HCT116 (cell line): ENCODE measurements around the gene AAK1. TPM values are rescaled to one million over a fixed set of nuclear protein-coding genes. Genes with fewer than 3 reads are reported as not detected.

Experiments used
- ATAC-seq: fragments of 200-7000 bp; cut with Tn5 transposase; 2 replicates; pipeline ENCODE4 v1.9.1; 2020; ENCODE audit warnings: mild to moderate bottlenecking, moderate library complexity
- BruUV-seq: library from RNA; stranded (reverse); fragments of 400-500 nt; replicated peaks from 2 replicates; lab custom pipeline; 2021; lab: Mats Ljungman, UMichigan
- CTCF ChIA-PET: fragments of 300-600 bp; sonication (Branson Sonifier 250); formaldehyde crosslinking; loops from one replicate; lab custom pipeline; 2021; ENCODE audit warnings: antibody characterized with exemption; lab: Charles Lee
- POLR2A ChIA-PET: fragments of 300-600, 350-600 bp; sonication (Branson Sonifier 250); formaldehyde crosslinking; loops from one replicate; lab custom pipeline; 2021; ENCODE audit warnings: antibody characterized with exemption; lab: Charles Lee
- RAD21 ChIA-PET, 2 experiments: fragments of 300-600 bp; sonication (Branson Sonifier 250); formaldehyde crosslinking; loops; one replicate each; lab custom pipeline; 2023; ENCODE audit warnings: low total read pairs in 2 of 2; ENCODE audit not compliant: uncharacterized antibody in 2 of 2, unreplicated experiment in 2 of 2, low non-redundant PET in 1 of 2; lab: Charles Lee
- DNase-seq: peaks from one replicate; pipeline ENCODE4 v3.0.0-alpha.2; 2010; ENCODE audit warnings: low read depth, low spot score
- H2AFZ ChIP-seq: fragments of 200-600 bp; shearing (Covaris generic), sonication (generic); 2 replicates; pipeline ENCODE4 v1.6.1; 2017; ENCODE audit warnings: low read depth, mixed run types, mixed read lengths, antibody characterized with exemption, low read length; ENCODE audit not compliant: poor library complexity, severe bottlenecking
- H3K27ac ChIP-seq: 2 replicates; pipeline ENCODE4 v1.5.1; 2012; ENCODE audit warnings: low read depth, low read length
- H3K27me3 ChIP-seq: fragments of 200-600 bp; sonication (generic); 2 replicates; pipeline ENCODE4 v1.6.1; 2016; ENCODE audit warnings: mixed run types, low read length, mixed read lengths; ENCODE audit not compliant: insufficient read depth
- H3K36me3 ChIP-seq, 2 experiments: fragments of 200-500 bp in 1 of 2; fragments of 200-600 bp in 1 of 2; sonication (Bioruptor generic) in 1 of 2; sonication (generic) in 1 of 2; 2 replicates each; pipeline versions ENCODE4 v1.5.1 to v1.6.1; 2014 to 2016; ENCODE audit warnings: low read length in 2 of 2, inconsistent platforms in 1 of 2, mixed read lengths in 1 of 2, mixed run types in 1 of 2; ENCODE audit not compliant: insufficient read depth in 2 of 2, control insufficient read depth in 1 of 2
- H3K4me1 ChIP-seq, 2 experiments: fragments of 200-600 bp in 1 of 2; sonication (generic) in 1 of 2; 2 replicates each; pipeline versions ENCODE4 v1.5.1 to v1.6.1; 2012 to 2017; ENCODE audit warnings: low read length in 2 of 2, inconsistent platforms in 1 of 2, mild to moderate bottlenecking in 1 of 2, mixed read lengths in 1 of 2, mixed run types in 1 of 2, moderate library complexity in 1 of 2; ENCODE audit not compliant: insufficient read depth in 2 of 2, control insufficient read depth in 1 of 2
- H3K4me2 ChIP-seq: fragments of 200-600 bp; sonication (generic); 2 replicates; pipeline ENCODE4 v1.6.1; 2017; ENCODE audit warnings: mixed run types, low read length, mixed read lengths
- H3K4me3 ChIP-seq, 2 experiments: fragments of 200-600 bp in 1 of 2; sonication (generic) in 1 of 2; replicated peaks in 1 of 2; 2 replicates each; pipeline ENCODE4 v1.5.1; 2011 to 2016; ENCODE audit warnings: low read length in 2 of 2, control low read depth in 1 of 2, low read depth in 1 of 2, mild to moderate bottlenecking in 1 of 2, mixed read lengths in 1 of 2, mixed run types in 1 of 2
- H3K79me2 ChIP-seq: fragments of 200-600 bp; sonication (generic); 2 replicates; pipeline ENCODE4 v1.6.1; 2017; ENCODE audit warnings: mild to moderate bottlenecking, mixed run types, low read length, moderate library complexity, mixed read lengths; ENCODE audit not compliant: insufficient read depth
- H3K9ac ChIP-seq: fragments of 200-600 bp; sonication (generic); 2 replicates; pipeline ENCODE4 v1.6.1; 2016; ENCODE audit warnings: low read length, mixed read lengths
- H3K9me2 ChIP-seq: fragments of 200-600 bp; sonication (generic), shearing (Covaris generic); 2 replicates; pipeline ENCODE4 v1.6.1; 2017; ENCODE audit warnings: mixed run types, mild to moderate bottlenecking, moderate library complexity; ENCODE audit not compliant: insufficient read depth
- H3K9me3 ChIP-seq, 2 experiments: fragments of 200-500 bp in 1 of 2; fragments of 200-600 bp in 1 of 2; sonication (Bioruptor generic) in 1 of 2; sonication (generic) in 1 of 2; 2 replicates each; pipeline ENCODE4 v1.6.1; 2014 to 2017; ENCODE audit warnings: low read length in 2 of 2, mixed read lengths in 2 of 2, inconsistent platforms in 1 of 2, low read depth in 1 of 2, mild to moderate bottlenecking in 1 of 2, mixed run types in 1 of 2, moderate library complexity in 1 of 2; ENCODE audit not compliant: control insufficient read depth in 1 of 2, insufficient read depth in 1 of 2
- H4K20me1 ChIP-seq: fragments of 200-600 bp; sonication (generic), shearing (Covaris generic); 2 replicates; pipeline ENCODE4 v1.6.1; 2017; ENCODE audit warnings: mixed run types, mild to moderate bottlenecking, moderate library complexity; ENCODE audit not compliant: insufficient read depth
- CBX3 ChIP-seq: IDR thresholded peaks from 2 replicates; pipeline ENCODE4 v1.6.1; 2012; ENCODE audit warnings: low read depth
- EGR1 ChIP-seq: IDR thresholded peaks from 2 replicates; pipeline ENCODE4 v1.6.1; 2012; ENCODE audit warnings: low read depth
- ELF1 ChIP-seq: IDR thresholded peaks from 2 replicates; pipeline ENCODE4 v1.6.1; 2012; ENCODE audit warnings: low read depth, borderline replicate concordance
- EZH2phosphoT487 ChIP-seq: fragments of 200-600 bp; IDR thresholded peaks from 2 replicates; pipeline ENCODE4 v1.6.1; 2018; ENCODE audit warnings: antibody characterized with exemption, borderline replicate concordance
- FOSL1 ChIP-seq: IDR thresholded peaks from 2 replicates; pipeline ENCODE4 v1.6.1; 2012; ENCODE audit warnings: low read depth
- POLR2AphosphoS5 ChIP-seq: IDR thresholded peaks from 2 replicates; pipeline ENCODE4 v1.6.1; 2011; ENCODE audit warnings: mild to moderate bottlenecking, low read depth, low read length, moderate library complexity
- SP1 ChIP-seq: IDR thresholded peaks from 2 replicates; pipeline ENCODE4 v1.6.1; 2012; ENCODE audit warnings: low read depth
- SRF ChIP-seq: IDR thresholded peaks from 2 replicates; pipeline ENCODE4 v1.6.1; 2012; ENCODE audit warnings: low read depth
- TCF7L2 ChIP-seq: IDR thresholded peaks from 2 replicates; pipeline ENCODE4 v1.7.0; 2011; ENCODE audit warnings: borderline replicate concordance, inconsistent platforms; ENCODE audit not compliant: insufficient read depth, insufficient read length; ENCODE audit errors: extremely low read depth
- YY1 ChIP-seq: IDR thresholded peaks from 2 replicates; pipeline ENCODE4 v1.6.1; 2011; ENCODE audit warnings: low read length, low read depth, moderate library complexity, mild to moderate bottlenecking; ENCODE audit not compliant: insufficient replicate concordance; ENCODE audit errors: extremely low read depth
- ZFX ChIP-seq: fragments of 450-650 bp; IDR thresholded peaks from 2 replicates; pipeline ENCODE4 v1.6.1; 2017
- intact Hi-C: fragments of 100-400 bp; cut with micrococcal nuclease; formaldehyde crosslinking; loops from 2 replicates; pipeline ENCODE4 v1.10.0; 2022
- total RNA-seq: library from RNA; stranded (reverse); gene quantifications from one replicate; pipeline ENCODE4 v1.2.1, GENCODE V29; 2021; ENCODE audit not compliant: unreplicated experiment
- TF ChIP-seq, protein P1 (sequence below), 3 experiments: fragments of 200-600 bp in 1 of 3; sonication (generic) in 1 of 3; IDR thresholded peaks in 2 of 3; conservative IDR thresholded peaks in 1 of 3; 2 replicates each; pipeline ENCODE4 v1.5.1; 2012 to 2017; ENCODE audit warnings: low read depth in 2 of 3, low read length in 2 of 3, antibody characterized with exemption in 1 of 3, borderline replicate concordance in 1 of 3, control low read depth in 1 of 3, mild to moderate bottlenecking in 1 of 3, mixed read lengths in 1 of 3, mixed run types in 1 of 3, moderate library complexity in 1 of 3; ENCODE audit not compliant: insufficient read depth in 1 of 3

Gene AAK1
- total RNA-seq, 1 experiment from 2014 or later, result 32.0 TPM

DNA sequence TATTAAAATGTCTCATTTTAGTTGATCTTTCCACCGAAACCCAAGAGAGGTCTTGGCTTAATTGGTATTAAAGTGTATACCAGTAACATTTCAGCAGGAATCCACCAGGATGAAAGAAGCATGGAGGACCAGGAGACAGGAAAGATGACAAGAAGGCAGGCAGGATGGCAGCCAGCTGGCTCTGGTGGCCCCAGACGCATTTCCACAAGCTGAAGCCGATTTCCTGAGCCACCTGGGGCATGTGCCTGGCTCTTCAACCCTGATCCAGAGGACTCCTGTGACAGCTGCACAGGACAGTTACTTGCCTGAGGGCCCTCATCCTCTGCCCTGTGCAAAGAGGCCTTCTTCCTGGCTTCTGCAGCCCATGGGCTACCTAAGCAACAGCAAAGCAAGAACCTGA, 149.4 kb downstream of the AAK1 start:
- Histone ChIP-seq H3K27ac (no peak overlapping the region), H3K9ac (no peak overlapping the region), H4K20me1 (no peaks in the 10 kb centered on the region), H3K36me3 (no peaks in the 10 kb centered on the region), H3K4me1 (no peaks in the 10 kb centered on the region), H3K9me2 (no peaks in the 10 kb centered on the region), H3K4me2 (no peak overlapping the region), H3K79me2 (no peaks in the 10 kb centered on the region), H3K27me3 (no peaks in the 10 kb centered on the region), H2AFZ (no peak overlapping the region), H3K4me3 (no peak overlapping the region), H3K9me3 (no peaks in the 10 kb centered on the region)
- intact Hi-C loops, result no loop called here
- DNase-seq (no peak), ATAC-seq (no peak)
- ChIA-PET RAD21 (no interaction called here), POLR2A (no interaction called here), CTCF (no interaction called here)
- no peak for TF ChIP-seq FOSL1
- no peak for TF ChIP-seq YY1
- no peak for TF ChIP-seq EZH2phosphoT487
- no peak for TF ChIP-seq CBX3
- no peak for TF ChIP-seq SRF
- TF ChIP-seq TCF7L2, result no peak
- no peak for TF ChIP-seq SP1
- TF ChIP-seq ELF1, result no peak
- no peak for TF ChIP-seq ZFX
- no peak for TF ChIP-seq POLR2AphosphoS5
- no TSS peak for BruUV-seq

- Histone ChIP-seq H3K79me2 (no peaks in the 10 kb centered on the region), H3K4me1 (no peaks in the 10 kb centered on the region), H3K27me3 (no peaks in the 10 kb centered on the region), H3K9ac (no peak overlapping the region), H3K4me2 (no peak overlapping the region), H3K9me2 (no peaks in the 10 kb centered on the region), H3K27ac (no peak overlapping the region), H4K20me1 (no peaks in the 10 kb centered on the region), H3K36me3 (no peaks in the 10 kb centered on the region), H2AFZ (no peak overlapping the region), H3K9me3 (no peaks in the 10 kb centered on the region), H3K4me3 (no peak overlapping the region)
- no peak for DNase-seq
- TF ChIP-seq EGR1, result no peak
- TF ChIP-seq, protein P1, sequence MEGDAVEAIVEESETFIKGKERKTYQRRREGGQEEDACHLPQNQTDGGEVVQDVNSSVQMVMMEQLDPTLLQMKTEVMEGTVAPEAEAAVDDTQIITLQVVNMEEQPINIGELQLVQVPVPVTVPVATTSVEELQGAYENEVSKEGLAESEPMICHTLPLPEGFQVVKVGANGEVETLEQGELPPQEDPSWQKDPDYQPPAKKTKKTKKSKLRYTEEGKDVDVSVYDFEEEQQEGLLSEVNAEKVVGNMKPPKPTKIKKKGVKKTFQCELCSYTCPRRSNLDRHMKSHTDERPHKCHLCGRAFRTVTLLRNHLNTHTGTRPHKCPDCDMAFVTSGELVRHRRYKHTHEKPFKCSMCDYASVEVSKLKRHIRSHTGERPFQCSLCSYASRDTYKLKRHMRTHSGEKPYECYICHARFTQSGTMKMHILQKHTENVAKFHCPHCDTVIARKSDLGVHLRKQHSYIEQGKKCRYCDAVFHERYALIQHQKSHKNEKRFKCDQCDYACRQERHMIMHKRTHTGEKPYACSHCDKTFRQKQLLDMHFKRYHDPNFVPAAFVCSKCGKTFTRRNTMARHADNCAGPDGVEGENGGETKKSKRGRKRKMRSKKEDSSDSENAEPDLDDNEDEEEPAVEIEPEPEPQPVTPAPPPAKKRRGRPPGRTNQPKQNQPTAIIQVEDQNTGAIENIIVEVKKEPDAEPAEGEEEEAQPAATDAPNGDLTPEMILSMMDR (IDR thresholded peaks at IDR 0.05 in 2 of 3, conservative IDR thresholded peaks at IDR 0.05 in 1 of 3; ENCODE audit: borderline replicate concordance in 1 of 3, insufficient read depth in 1 of 3, low read depth in 2 of 3, low read length in 2 of 3), result no peak
- TF ChIP-seq EZH2phosphoT487, result no peak
- no peak for TF ChIP-seq TCF7L2
- no peak for TF ChIP-seq CBX3
- ChIA-PET CTCF (no interaction called here), RAD21 (no interaction called here), POLR2A (no interaction called here)
- BruUV-seq, result no TSS peak
- intact Hi-C loops, result no loop called here
- ATAC-seq, result no peak
Measured at GRCh38 chr2:69493268-69493667, 150.3 kb downstream of the AAK1 start.
